Activated T-cell treated with anti-CD3 and anti-CD28 coated beads, Interleukin-2, amount 50 U/mL, for 4 hours (primary cell): ENCODE results near the gene GUSB. TPM values are rescaled to one million over a fixed set of nuclear protein-coding genes. Genes with fewer than 3 reads are reported as not detected.

Source experiments
- ATAC-seq, 2 donors: fragments of 200-7000 bp; cut with Tn5 transposase; one replicate each; pipeline ENCODE4 v1.10.0; 2021
- DNase-seq: peaks from one replicate; pipeline ENCODE4 v3.0.0-alpha.2; 2020
- H3K27me3 Mint-ChIP-seq: one replicate; pipeline ENCODE4 v1.8.0; 2021; ENCODE audit warnings: low read depth, mixed read lengths
- H3K36me3 Mint-ChIP-seq: one replicate; pipeline ENCODE4 v1.8.0; 2022; ENCODE audit warnings: mixed read lengths; ENCODE audit not compliant: insufficient read depth
- H3K4me1 Mint-ChIP-seq: one replicate; pipeline ENCODE4 v1.8.0; 2021; ENCODE audit warnings: low read depth, mixed read lengths
- H3K4me3 Mint-ChIP-seq: one replicate; pipeline ENCODE4 v1.8.0; 2021; ENCODE audit warnings: mild to moderate bottlenecking, moderate library complexity, mixed read lengths
- H3K9me3 Mint-ChIP-seq: one replicate; pipeline ENCODE4 v1.8.0; 2021; ENCODE audit warnings: mixed read lengths
- total RNA-seq, 3 donors: library from RNA; stranded (reverse); gene quantifications; one replicate each; pipeline ENCODE4 v1.2.1, GENCODE V29; 2021

Gene GUSB
- total RNA-seq, 3 donors from 2014 or later, result 40.3 to 46.7 (median 41.5) TPM

GRCh38 chr7:65927489-65928448 lies 54.2 kb downstream of the GUSB start:
- ATAC-seq, result no peak
- Mint-ChIP-seq H3K4me1 (peaks cover 10% of the 10 kb centered on the region), H3K4me3 (no peak overlapping the region), H3K9me3 (no peaks in the 10 kb centered on the region), H3K27me3 (no peaks in the 10 kb centered on the region), H3K36me3 (peaks cover 4% of the 10 kb centered on the region)
- no peak for DNase-seq

- no peak overlapping the region for H3K4me3 Mint-ChIP-seq
- peaks cover 7% of the 10 kb centered on the region for H3K4me1 Mint-ChIP-seq
- H3K9me3 Mint-ChIP-seq, result no peaks in the 10 kb centered on the region
- ATAC-seq (no peak), DNase-seq (no peak)
- peaks cover 2% of the 10 kb centered on the region for H3K36me3 Mint-ChIP-seq
- H3K27me3 Mint-ChIP-seq, result no peaks in the 10 kb centered on the region
These were observed 55.4 kb downstream of the GUSB start for GRCh38 chr7:65926588-65926987.

- ATAC-seq, result no peak
- Mint-ChIP-seq H3K27me3 (no peaks in the 10 kb centered on the region), H3K9me3 (no peaks in the 10 kb centered on the region), H3K4me3 (no peak overlapping the region), H3K36me3 (peaks cover 4% of the 10 kb centered on the region), H3K4me1 (peaks cover 4% of the 10 kb centered on the region)
- no peak for DNase-seq
These were observed 57.0 kb downstream of the GUSB start for GRCh38 chr7:65925040-65925439.

GRCh38 chr7:65924193-65924592 lies 57.8 kb downstream of the GUSB start:
- DNase-seq, result no peak
- no peak overlapping the region for H3K4me3 Mint-ChIP-seq
- peaks cover 6% of the 10 kb centered on the region for H3K36me3 Mint-ChIP-seq
- no peaks in the 10 kb centered on the region for H3K27me3 Mint-ChIP-seq
- H3K9me3 Mint-ChIP-seq, result no peaks in the 10 kb centered on the region
- ATAC-seq, result no peak
- peaks cover 4% of the 10 kb centered on the region for H3K4me1 Mint-ChIP-seq

GRCh38 chr7:65923316-65923715 lies 58.7 kb downstream of the GUSB start:
- Mint-ChIP-seq H3K4me1 (peaks cover 4% of the 10 kb centered on the region), H3K36me3 (peaks cover 8% of the 10 kb centered on the region), H3K9me3 (no peaks in the 10 kb centered on the region), H3K4me3 (no peak overlapping the region), H3K27me3 (no peaks in the 10 kb centered on the region)
- no peak for ATAC-seq
- no peak for DNase-seq

GRCh38 chr7:65915921-65916657 lies 65.9 kb downstream of the GUSB start:
- H3K36me3 Mint-ChIP-seq, result peaks cover 19% of the 10 kb centered on the region
- H3K4me3 Mint-ChIP-seq, result no peak overlapping the region
- no peaks in the 10 kb centered on the region for H3K27me3 Mint-ChIP-seq
- ATAC-seq (no peak), DNase-seq (no peak)
- H3K9me3 Mint-ChIP-seq, result no peaks in the 10 kb centered on the region
- peaks cover 6% of the 10 kb centered on the region for H3K4me1 Mint-ChIP-seq

GRCh38 chr7:65912237-65912636 lies 69.8 kb downstream of the GUSB start:
- H3K36me3 Mint-ChIP-seq, result peaks cover 8% of the 10 kb centered on the region
- H3K9me3 Mint-ChIP-seq, result no peaks in the 10 kb centered on the region
- peaks cover 6% of the 10 kb centered on the region for H3K4me1 Mint-ChIP-seq
- ATAC-seq (no peak), DNase-seq (no peak)
- no peak overlapping the region for H3K4me3 Mint-ChIP-seq
- no peaks in the 10 kb centered on the region for H3K27me3 Mint-ChIP-seq

Other genes with a start within 250 kb of the GUSB start
- 10 to 100 TPM; 20.0 to 25.0 (median 24.9) TPM for gene VKORC1L1, start 109.1 kb downstream of the GUSB start, total RNA-seq
- 10 to 100 TPM in 1 of 3 donors, 1 to 10 TPM in 2; 7.3 to 11.7 (median 9.6) TPM for gene ASL, start 93.6 kb upstream of the GUSB start, total RNA-seq
- 10 to 100 TPM; 41.9 to 48.0 (median 47.6) TPM for gene CRCP, start 132.6 kb upstream of the GUSB start, total RNA-seq
- 1 to 10 TPM; 1.1 to 2.0 (median 1.4) TPM for gene TPST1, start 223.1 kb upstream of the GUSB start, total RNA-seq